Cardiac fibroblast (primary cell): ENCODE results near the gene TWNK.
A peak's percentile ranks its signal among the peaks of the same experiment; 100 is the strongest.

ENCODE experiments used
- DNase-seq, 2 donors: peaks; one replicate each; pipeline versions ENCODE4 v3.0.0 to v3.0.0-alpha.2; 2010; ENCODE audit warnings: low read depth in 2 of 2
- H3K4me3 ChIP-seq, 2 donors: replicated peaks in 1 of 2; 1 replicate in 1 of 2; 2 replicates in 1 of 2; pipeline ENCODE4 v1.5.1; 2011; ENCODE audit warnings: low read depth in 2 of 2, low read length in 2 of 2, mild to moderate bottlenecking in 2 of 2, moderate library complexity in 1 of 2
- TF ChIP-seq, protein P1 (sequence below): IDR thresholded peaks from one replicate; pipeline ENCODE4 v1.5.1; 2011; ENCODE audit warnings: low read depth, mild to moderate bottlenecking, low read length, inconsistent platforms

TWNK gene

DNA sequence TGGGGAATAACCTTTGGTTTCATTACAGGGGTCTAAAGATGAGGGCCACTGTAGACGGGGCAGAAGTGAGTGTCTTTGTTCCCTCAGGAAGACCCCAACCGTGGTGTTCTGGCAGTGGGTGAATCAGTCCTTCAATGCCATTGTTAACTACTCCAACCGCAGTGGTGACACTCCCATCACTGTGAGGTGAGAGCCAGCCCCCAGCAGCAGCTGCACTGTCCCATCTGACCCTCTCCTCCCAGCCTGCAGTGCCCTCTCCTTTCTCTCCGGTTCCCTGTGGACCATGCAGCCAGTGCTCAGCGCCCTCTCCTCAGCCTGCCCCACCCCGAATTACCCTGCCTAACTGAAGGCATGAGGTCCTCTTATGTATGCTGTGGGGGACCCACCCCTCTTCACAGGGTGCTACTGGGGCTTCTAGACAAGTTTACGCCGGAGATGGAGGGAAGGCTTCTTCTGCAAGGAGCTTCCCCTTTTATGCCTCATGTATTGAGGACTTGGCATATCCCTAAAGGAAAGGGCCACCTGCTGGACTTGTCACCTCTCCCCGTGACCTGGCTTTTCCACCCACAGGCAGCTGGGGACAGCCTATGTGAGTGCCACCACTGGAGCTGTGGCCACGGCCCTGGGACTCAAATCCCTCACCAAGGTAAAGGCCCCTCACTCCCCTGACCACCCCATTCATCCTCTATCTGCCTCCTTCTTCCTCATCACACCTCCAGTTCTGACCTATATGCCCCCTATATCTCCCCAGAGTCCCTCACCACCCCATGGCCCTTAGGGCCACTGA, 48.8 kb downstream of the TWNK start:
- H3K4me3 ChIP-seq, result no peak overlapping the region
- no peak for DNase-seq

DNA sequence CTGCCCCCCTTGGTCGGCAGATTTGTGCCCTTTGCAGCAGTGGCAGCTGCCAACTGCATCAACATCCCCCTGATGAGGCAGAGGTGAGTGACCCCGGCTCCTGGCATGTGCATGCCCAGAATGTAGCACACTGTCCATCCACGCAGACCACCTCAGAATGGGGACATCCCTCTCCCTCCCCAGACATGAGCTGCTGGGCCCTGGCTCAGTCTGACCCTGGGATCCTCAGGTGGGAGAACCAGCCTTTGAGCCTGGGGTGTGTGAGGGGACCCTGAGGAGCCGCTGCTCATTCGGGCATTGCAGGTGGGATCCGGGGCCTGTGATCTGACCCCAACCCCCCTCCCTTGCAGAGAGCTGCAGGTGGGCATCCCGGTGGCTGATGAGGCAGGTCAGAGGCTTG, 49.4 kb downstream of the TWNK start:
- no peak overlapping the region for H3K4me3 ChIP-seq
- TF ChIP-seq, protein P1, sequence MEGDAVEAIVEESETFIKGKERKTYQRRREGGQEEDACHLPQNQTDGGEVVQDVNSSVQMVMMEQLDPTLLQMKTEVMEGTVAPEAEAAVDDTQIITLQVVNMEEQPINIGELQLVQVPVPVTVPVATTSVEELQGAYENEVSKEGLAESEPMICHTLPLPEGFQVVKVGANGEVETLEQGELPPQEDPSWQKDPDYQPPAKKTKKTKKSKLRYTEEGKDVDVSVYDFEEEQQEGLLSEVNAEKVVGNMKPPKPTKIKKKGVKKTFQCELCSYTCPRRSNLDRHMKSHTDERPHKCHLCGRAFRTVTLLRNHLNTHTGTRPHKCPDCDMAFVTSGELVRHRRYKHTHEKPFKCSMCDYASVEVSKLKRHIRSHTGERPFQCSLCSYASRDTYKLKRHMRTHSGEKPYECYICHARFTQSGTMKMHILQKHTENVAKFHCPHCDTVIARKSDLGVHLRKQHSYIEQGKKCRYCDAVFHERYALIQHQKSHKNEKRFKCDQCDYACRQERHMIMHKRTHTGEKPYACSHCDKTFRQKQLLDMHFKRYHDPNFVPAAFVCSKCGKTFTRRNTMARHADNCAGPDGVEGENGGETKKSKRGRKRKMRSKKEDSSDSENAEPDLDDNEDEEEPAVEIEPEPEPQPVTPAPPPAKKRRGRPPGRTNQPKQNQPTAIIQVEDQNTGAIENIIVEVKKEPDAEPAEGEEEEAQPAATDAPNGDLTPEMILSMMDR, result no peak
- no peak for DNase-seq

More for the DNA sequence above, 48.8 kb downstream of the TWNK start:
- TF ChIP-seq, protein P1, result no peak

DNA sequence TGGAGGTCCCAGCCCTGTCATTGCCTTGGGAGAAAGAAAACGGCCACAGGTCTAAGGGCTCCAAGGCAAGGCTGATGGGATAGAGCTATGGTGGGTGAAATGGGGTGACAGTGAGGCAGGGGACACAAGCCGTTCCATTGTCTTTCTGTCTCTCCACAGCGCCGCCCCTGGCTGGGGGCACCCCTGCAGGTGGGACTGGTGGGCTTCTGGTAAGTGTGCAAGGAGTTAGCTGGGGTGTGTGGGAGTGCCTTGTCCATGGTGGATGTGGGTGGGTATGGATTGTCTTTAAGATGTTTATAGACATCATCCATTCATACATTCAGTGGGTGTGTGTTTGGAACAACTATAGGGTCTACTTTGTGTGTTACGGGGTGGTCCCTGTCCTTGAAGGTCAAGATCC, 51.1 kb downstream of the TWNK start:
- TF ChIP-seq, protein P1, result no peak
- no peak overlapping the region for H3K4me3 ChIP-seq
- no peak for DNase-seq

DNA sequence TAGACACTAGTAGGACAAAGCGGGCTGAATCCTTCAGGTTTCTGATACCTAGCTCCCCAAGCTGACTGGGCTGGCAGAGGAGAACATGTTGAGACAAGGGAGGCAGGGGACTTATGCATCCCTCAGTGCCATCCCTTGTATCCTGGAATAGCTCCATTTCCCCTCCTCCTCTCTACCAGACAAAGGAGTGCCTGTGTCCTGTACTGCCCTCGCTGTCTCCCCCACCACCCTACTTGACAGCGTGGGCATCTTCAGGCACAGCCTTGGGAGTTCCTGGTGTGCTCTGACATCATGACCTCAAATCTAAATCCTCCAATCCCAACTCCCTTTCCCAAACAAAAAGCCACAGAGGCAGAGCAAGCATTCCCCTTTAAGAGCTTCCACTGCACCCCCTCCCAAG, 52.7 kb downstream of the TWNK start:
- TF ChIP-seq, protein P1, result no peak
- no peak for DNase-seq
- no peak overlapping the region for H3K4me3 ChIP-seq

DNA sequence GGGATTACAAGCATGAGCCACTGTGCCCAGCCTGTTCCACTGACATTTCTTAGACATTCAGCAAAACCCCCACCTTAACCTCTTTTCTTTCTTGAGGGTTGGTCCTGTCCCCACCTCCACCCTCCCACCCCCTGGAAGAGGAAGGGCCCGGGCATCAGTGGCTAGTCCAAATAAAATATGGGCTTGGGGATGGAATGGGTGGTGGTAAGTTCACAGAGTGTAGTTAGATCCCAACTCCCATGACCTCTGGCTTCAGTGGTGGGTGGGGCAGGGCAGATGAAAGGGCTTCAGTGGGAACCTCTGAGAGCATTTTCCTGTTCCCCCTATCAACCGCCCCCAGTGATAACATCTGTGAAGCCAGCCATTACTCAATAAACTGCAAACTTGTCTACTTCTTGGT, 53.5 kb downstream of the TWNK start:
- no peak overlapping the region for H3K4me3 ChIP-seq
- TF ChIP-seq, protein P1, result no peak
- DNase-seq, result no peak

DNA sequence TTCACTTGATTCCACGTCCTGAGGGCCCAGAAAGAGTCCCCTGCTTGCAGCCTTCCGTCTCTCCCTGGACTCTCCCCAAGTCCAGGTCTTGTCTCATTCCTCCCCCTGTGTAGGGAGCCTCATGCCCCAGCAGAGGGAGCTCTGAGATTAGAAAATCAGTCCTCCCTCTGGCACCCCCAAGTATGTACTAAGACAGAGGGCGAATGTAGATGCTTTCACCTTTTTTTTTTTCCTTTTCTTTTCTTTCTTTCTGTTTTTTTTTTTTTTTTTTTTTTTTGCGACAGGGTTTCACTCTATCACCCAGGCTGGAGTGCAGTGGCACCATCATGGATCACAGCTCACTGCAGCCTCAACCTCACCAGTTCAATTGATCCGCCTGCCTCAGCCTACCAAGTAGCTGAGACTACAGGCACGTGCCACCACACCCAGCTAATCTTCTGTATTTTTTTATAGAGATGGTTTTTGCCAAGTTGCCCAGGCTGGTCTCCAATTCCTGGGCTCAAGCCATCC, 54.0 kb downstream of the TWNK start:
- no peak overlapping the region for H3K4me3 ChIP-seq
- peak; percentile 89 to 93 for DNase-seq
- TF ChIP-seq, protein P1, result peak; percentile 89
